Kidney (tissue), 14 donors: ENCODE data around the gene CD164. TPM values are rescaled to one million over a fixed set of nuclear protein-coding genes. Genes with fewer than 3 reads are reported as not detected.
A peak's percentile ranks its signal among the peaks of the same experiment; 100 is the strongest.

ENCODE experiments used
- DNase-seq, 5 donors: peaks; one replicate each; pipeline ENCODE4 v3.0.0-alpha.2; 2013 to 2020
- FAIRE-seq: peaks from 2 replicates; lab custom pipeline; 2012; peaks lifted over from hg19 to GRCh38; lab: Jason Lieb, UNC
- H3K27ac ChIP-seq, 2 donors: one replicate each; pipeline ENCODE4 v1.7.0; 2013; ENCODE audit warnings: low read depth in 2 of 2, low read length in 2 of 2, inconsistent platforms in 1 of 2
- H3K27me3 ChIP-seq: one replicate; pipeline ENCODE4 v1.7.1; 2013; ENCODE audit warnings: low read length, inconsistent platforms; ENCODE audit not compliant: control insufficient read depth, insufficient read depth
- H3K36me3 ChIP-seq, 3 donors: one replicate each; pipeline versions ENCODE4 v1.7.0 to v1.7.1; 2013; ENCODE audit warnings: low read length in 3 of 3, control low read depth in 1 of 3, inconsistent platforms in 1 of 3; ENCODE audit not compliant: insufficient read depth in 3 of 3, control insufficient read depth in 2 of 3
- H3K4me1 ChIP-seq, 3 donors: one replicate each; pipeline versions ENCODE4 v1.7.0 to v1.7.1; 2013; ENCODE audit warnings: low read length in 3 of 3, inconsistent platforms in 1 of 3, low read depth in 1 of 3; ENCODE audit not compliant: control insufficient read depth in 2 of 3, insufficient read depth in 2 of 3
- H3K4me3 ChIP-seq, 3 donors: one replicate each; pipeline versions ENCODE4 v1.7.0 to v1.8.1; 2013; ENCODE audit warnings: low read length in 3 of 3, control low read depth in 1 of 3, inconsistent platforms in 1 of 3
- H3K9ac ChIP-seq, 3 donors: one replicate each; pipeline versions ENCODE4 v1.7.0 to v1.7.1; 2013; ENCODE audit warnings: low read length in 3 of 3, control low read depth in 1 of 3, inconsistent platforms in 1 of 3
- H3K9me3 ChIP-seq, 3 donors: one replicate each; pipeline versions ENCODE4 v1.7.0 to v1.7.1; 2013; ENCODE audit warnings: low read length in 3 of 3, control low read depth in 1 of 3, inconsistent platforms in 1 of 3; ENCODE audit not compliant: control insufficient read depth in 2 of 3, insufficient read depth in 1 of 3
- intact Hi-C: fragments of 100-400 bp; cut with DNase I; formaldehyde crosslinking; loops from one replicate; pipeline ENCODE4 v1.11.1; 2022
- polyA plus RNA-seq: library from polyadenylated mRNA; stranded (reverse); fragments of 350-450 nt; fragmentation: Illumina TruSeq; extraction: RNeasy Lipid Tissue Mini Kit (QIAGEN cat#74804); gene quantifications from one replicate; pipeline ENCODE4 v1.2.3, GENCODE V29; 2014; ENCODE audit warnings: low read depth, low replicate concordance; ENCODE audit not compliant: insufficient read depth
- total RNA-seq: library from RNA; stranded (reverse); fragmentation: NEBNext Ultra II Directional; extraction: Animal tissue kit (Norgen Biotek cat#: 25700); gene quantifications from one replicate; pipeline ENCODE4 v1.2.1, GENCODE V29; 2021
- TF ChIP-seq, protein P1 (sequence below): IDR thresholded peaks from 3 replicates; pipeline ENCODE4 v1.5.1; 2012; ENCODE audit warnings: mild to moderate bottlenecking, moderate library complexity, borderline replicate concordance; ENCODE audit not compliant: insufficient read depth; ENCODE audit errors: extremely low read depth
- donor health status: control.
- donor health status: control.
- donor health status: control.
- donor health status: control.
- donor health status: control.
- donor health status: DM: yes; HTN: yes; CAD: no.
- donor health status: Normal renal cell carcinoma (clear cell type).

The CD164 gene
- total and polyA plus RNA-seq, 2 donors from 2014 or later, result 205 to 267 TPM

DNA sequence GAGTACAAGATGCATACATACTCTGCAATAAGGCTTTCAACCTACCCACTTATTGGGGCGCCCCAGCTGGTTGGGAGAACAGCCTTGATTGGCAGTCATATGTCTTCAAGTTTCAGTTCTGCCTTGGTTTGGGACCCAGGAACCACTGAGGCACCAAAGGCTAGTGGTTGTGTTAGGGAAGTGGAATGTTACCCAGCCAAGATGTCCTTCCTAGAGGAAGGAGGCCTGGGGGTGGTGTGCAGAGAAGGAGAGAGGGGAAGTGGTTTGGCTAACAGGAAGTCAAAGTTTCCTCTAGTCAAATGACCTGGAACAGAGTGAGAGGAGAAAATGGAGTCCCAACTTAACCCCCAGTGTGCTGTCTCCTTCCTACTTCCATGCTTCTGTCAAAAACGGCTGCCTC lies 59.4 kb downstream of the CD164 start:
- TF ChIP-seq, protein P1, sequence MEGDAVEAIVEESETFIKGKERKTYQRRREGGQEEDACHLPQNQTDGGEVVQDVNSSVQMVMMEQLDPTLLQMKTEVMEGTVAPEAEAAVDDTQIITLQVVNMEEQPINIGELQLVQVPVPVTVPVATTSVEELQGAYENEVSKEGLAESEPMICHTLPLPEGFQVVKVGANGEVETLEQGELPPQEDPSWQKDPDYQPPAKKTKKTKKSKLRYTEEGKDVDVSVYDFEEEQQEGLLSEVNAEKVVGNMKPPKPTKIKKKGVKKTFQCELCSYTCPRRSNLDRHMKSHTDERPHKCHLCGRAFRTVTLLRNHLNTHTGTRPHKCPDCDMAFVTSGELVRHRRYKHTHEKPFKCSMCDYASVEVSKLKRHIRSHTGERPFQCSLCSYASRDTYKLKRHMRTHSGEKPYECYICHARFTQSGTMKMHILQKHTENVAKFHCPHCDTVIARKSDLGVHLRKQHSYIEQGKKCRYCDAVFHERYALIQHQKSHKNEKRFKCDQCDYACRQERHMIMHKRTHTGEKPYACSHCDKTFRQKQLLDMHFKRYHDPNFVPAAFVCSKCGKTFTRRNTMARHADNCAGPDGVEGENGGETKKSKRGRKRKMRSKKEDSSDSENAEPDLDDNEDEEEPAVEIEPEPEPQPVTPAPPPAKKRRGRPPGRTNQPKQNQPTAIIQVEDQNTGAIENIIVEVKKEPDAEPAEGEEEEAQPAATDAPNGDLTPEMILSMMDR, result no peak
- peaks cover 0 to 14% (median 4%) of the 10 kb centered on the region in 3 donors for H3K4me1 ChIP-seq
- no peaks in the 10 kb centered on the region for H3K36me3 ChIP-seq
- no peak overlapping the region for H3K9ac ChIP-seq
- intact Hi-C loops, result no loop called here
- FAIRE-seq, result no peak
- H3K9me3 ChIP-seq, result no peaks in the 10 kb centered on the region
- no peak overlapping the region for H3K27ac ChIP-seq
- DNase-seq, result no peak
- no peaks in the 10 kb centered on the region for H3K27me3 ChIP-seq
- H3K4me3 ChIP-seq, result no peak overlapping the region

DNA sequence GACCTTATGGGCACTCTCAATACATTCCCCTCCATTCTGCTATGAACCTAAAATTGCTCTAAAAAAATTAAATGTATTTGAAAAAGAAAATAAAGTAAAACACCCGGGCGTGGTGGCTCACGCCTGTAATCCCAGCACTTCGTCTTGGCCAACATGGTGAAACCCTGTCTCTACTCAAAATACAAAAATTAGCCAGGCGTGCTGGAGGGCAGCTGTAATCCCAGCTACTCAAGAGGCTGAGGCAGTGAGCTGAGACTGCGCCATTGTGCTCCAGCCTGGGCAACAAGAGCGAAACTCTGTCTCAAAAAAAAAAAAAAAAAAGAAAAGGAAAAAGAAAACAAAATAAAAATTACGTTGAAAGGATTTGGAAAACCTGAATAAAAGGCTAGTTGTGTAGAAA lies 60.5 kb downstream of the CD164 start:
- Histone ChIP-seq H3K9me3 (no peaks in the 10 kb centered on the region), H3K27me3 (no peaks in the 10 kb centered on the region), H3K9ac (no peak overlapping the region), H3K36me3 (no peaks in the 10 kb centered on the region), H3K4me1 (peaks cover 0 to 18% (median 6%) of the 10 kb centered on the region in 3 donors), H3K27ac (no peak overlapping the region), H3K4me3 (no peak overlapping the region)
- TF ChIP-seq, protein P1, result no peak
- intact Hi-C loops, result no loop called here
- FAIRE-seq (no peak), DNase-seq (peak in 2 of 5 donors; percentile 48 to 49)

DNA sequence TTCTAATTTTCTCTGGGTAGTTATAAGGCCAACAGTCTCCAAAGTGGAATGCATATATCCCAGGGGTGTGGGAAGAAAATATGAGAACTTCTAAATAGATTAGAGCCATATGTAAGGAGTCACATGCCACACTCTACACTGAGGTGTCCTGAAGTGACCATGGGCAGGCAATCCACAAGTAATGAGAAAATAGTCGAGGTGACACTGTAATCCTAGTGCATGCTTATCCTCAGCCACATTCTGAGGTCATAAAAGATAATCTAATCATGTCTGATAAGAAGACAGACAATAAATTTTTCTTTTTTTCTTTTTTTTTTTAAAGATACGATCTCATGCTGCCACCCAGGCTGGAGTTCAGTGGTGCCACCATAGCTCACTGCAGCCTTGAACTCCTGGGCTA lies 62.2 kb downstream of the CD164 start:
- no peaks in the 10 kb centered on the region for H3K36me3 ChIP-seq
- TF ChIP-seq, protein P1, result no peak
- no peaks in the 10 kb centered on the region for H3K27me3 ChIP-seq
- H3K9me3 ChIP-seq, result no peaks in the 10 kb centered on the region
- peaks cover 0 to 21% (median 6%) of the 10 kb centered on the region in 3 donors for H3K4me1 ChIP-seq
- intact Hi-C loops, result no loop called here
- FAIRE-seq, result no peak
- no peak overlapping the region for H3K4me3 ChIP-seq
- no peak overlapping the region for H3K9ac ChIP-seq
- DNase-seq, result no peak
- H3K27ac ChIP-seq, result no peak overlapping the region

DNA sequence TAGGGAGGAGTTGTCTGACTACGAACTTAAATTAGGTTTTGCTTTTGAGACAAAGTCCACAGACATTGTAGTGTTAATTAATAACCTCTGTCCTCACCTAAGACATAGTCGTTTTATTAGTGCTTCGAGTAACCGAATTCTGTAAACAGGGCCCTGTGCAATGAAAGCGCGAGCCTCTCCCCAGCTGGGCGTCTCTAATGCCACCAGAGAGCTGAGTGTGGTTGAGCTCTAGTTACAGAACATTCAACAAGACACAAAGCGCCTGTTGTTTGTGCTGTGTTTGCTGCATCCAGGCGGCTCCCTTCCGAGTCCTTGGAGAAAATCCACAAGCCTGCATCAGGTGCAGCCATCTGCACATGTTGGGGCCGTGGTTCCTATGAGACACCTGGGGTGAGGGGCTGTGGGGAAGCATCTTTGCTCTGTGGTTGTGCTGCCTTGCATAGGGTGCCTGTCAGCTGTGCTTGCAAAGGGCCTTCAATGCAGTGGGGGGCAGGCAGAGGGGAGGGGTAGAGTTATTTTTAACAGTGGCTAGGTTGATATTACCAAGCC lies 63.9 kb downstream of the CD164 start:
- Histone ChIP-seq H3K9me3 (no peaks in the 10 kb centered on the region), H3K27ac (peak overlapping the region; percentile 30 to 40), H3K36me3 (no peaks in the 10 kb centered on the region), H3K4me3 (no peak overlapping the region), H3K4me1 (peaks cover 0 to 21% (median 6%) of the 10 kb centered on the region in 3 donors), H3K9ac (no peak overlapping the region), H3K27me3 (no peaks in the 10 kb centered on the region)
- FAIRE-seq (peak; percentile 3), DNase-seq (peak in 4 of 5 donors; percentile 64 to 77 (median 70))
- TF ChIP-seq, protein P1, result no peak
- intact Hi-C loops, result no loop called here
